Liver (tissue), 9 donors: ENCODE measurements around the gene PREP. TPM values are rescaled to one million over a fixed set of nuclear protein-coding genes. Genes with fewer than 3 reads are reported as not detected.

Experiments used
- DNase-seq: peaks from one replicate; pipeline ENCODE4 v3.0.0-alpha.2; 2017; ENCODE audit warnings: low spot score
- H3K27ac ChIP-seq, 2 donors: one replicate each; pipeline ENCODE4 v1.7.0; 2013; ENCODE audit warnings: inconsistent platforms in 2 of 2, low read length in 2 of 2, control low read depth in 1 of 2, low read depth in 1 of 2, mild to moderate bottlenecking in 1 of 2
- H3K27me3 ChIP-seq, 4 donors: one replicate each; pipeline versions ENCODE4 v1.6.1 to v1.7.0; 2013; ENCODE audit warnings: low read length in 3 of 4, inconsistent platforms in 1 of 4, mild to moderate bottlenecking in 1 of 4, moderate library complexity in 1 of 4; ENCODE audit not compliant: control insufficient read depth in 4 of 4, insufficient read depth in 4 of 4
- H3K36me3 ChIP-seq, 4 donors: one replicate each; pipeline versions ENCODE4 v1.6.1 to v1.7.0; 2013; ENCODE audit warnings: low read length in 3 of 4, mild to moderate bottlenecking in 3 of 4, low read depth in 1 of 4, moderate library complexity in 1 of 4; ENCODE audit not compliant: control insufficient read depth in 4 of 4, insufficient read depth in 3 of 4
- H3K4me1 ChIP-seq, 4 donors: one replicate each; pipeline versions ENCODE4 v1.6.1 to v1.7.0; 2013; ENCODE audit warnings: low read length in 3 of 4, mild to moderate bottlenecking in 3 of 4, moderate library complexity in 1 of 4; ENCODE audit not compliant: control insufficient read depth in 4 of 4, insufficient read depth in 4 of 4
- H3K4me3 ChIP-seq, 3 donors: one replicate each; pipeline versions ENCODE4 v1.6.1 to v1.7.0; 2013; ENCODE audit warnings: low read length in 3 of 3, control low read depth in 1 of 3, low read depth in 1 of 3, mild to moderate bottlenecking in 1 of 3
- H3K9ac ChIP-seq, 2 donors: one replicate each; pipeline ENCODE4 v1.7.0; 2013; ENCODE audit warnings: low read length in 2 of 2, mild to moderate bottlenecking in 2 of 2, moderate library complexity in 2 of 2, control low read depth in 1 of 2, low read depth in 1 of 2
- H3K9me3 ChIP-seq, 4 donors: one replicate each; pipeline versions ENCODE4 v1.6.1 to v1.7.0; 2013; ENCODE audit warnings: low read length in 3 of 4; ENCODE audit not compliant: control insufficient read depth in 4 of 4
- ATF3 ChIP-seq: IDR thresholded peaks from 2 replicates; pipeline ENCODE4 v1.6.1; 2016; ENCODE audit warnings: antibody characterized with exemption
- CTCF ChIP-seq: fragments of 150-350 bp; IDR thresholded peaks from 2 replicates; pipeline ENCODE4 v1.5.1; 2017; ENCODE audit warnings: improper control_type of control experiment, low read depth, low read length; ENCODE audit not compliant: missing input control
- EGR1 ChIP-seq, 2 donors: IDR thresholded peaks; 2 replicates each; pipeline ENCODE4 v1.6.1; 2016 to 2018; ENCODE audit warnings: antibody characterized with exemption in 2 of 2, low read depth in 2 of 2
- FOXA1 ChIP-seq: IDR thresholded peaks from 2 replicates; pipeline ENCODE4 v1.6.1; 2016; ENCODE audit warnings: antibody characterized with exemption
- FOXA2 ChIP-seq: IDR thresholded peaks from 2 replicates; pipeline ENCODE4 v1.6.1; 2016; ENCODE audit warnings: antibody characterized with exemption
- GABPA ChIP-seq, 2 donors: IDR thresholded peaks in 1 of 2; conservative IDR thresholded peaks in 1 of 2; 2 replicates each; pipeline ENCODE4 v1.6.1; 2016; ENCODE audit warnings: antibody characterized with exemption in 2 of 2, mild to moderate bottlenecking in 1 of 2, moderate library complexity in 1 of 2
- HNF4A ChIP-seq, 2 donors: conservative IDR thresholded peaks; 2 replicates each; pipeline ENCODE4 v1.6.1; 2016; ENCODE audit warnings: antibody characterized with exemption in 2 of 2, mild to moderate bottlenecking in 2 of 2
- HNF4G ChIP-seq: IDR thresholded peaks from 2 replicates; pipeline ENCODE4 v1.6.1; 2016; ENCODE audit warnings: antibody characterized with exemption
- JUND ChIP-seq, 2 donors: IDR thresholded peaks; 2 replicates each; pipeline ENCODE4 v1.6.1; 2016; ENCODE audit warnings: antibody characterized with exemption in 2 of 2
- NR2F2 ChIP-seq: IDR thresholded peaks from 2 replicates; pipeline ENCODE4 v1.6.1; 2016; ENCODE audit warnings: antibody characterized with exemption
- RAD21 ChIP-seq, 2 donors: IDR thresholded peaks; 2 replicates each; pipeline ENCODE4 v1.6.1; 2016; ENCODE audit warnings: antibody characterized with exemption in 2 of 2, mild to moderate bottlenecking in 2 of 2
- RXRA ChIP-seq, 2 donors: IDR thresholded peaks; 2 replicates each; pipeline ENCODE4 v1.6.1; 2017 to 2018; ENCODE audit warnings: antibody characterized with exemption in 2 of 2, mild to moderate bottlenecking in 1 of 2
- SP1 ChIP-seq: IDR thresholded peaks from 2 replicates; pipeline ENCODE4 v1.6.1; 2018; ENCODE audit warnings: antibody characterized with exemption, mild to moderate bottlenecking
- YY1 ChIP-seq: IDR thresholded peaks from 2 replicates; pipeline ENCODE4 v1.6.1; 2016; ENCODE audit warnings: antibody characterized with exemption, mild to moderate bottlenecking
- WGBS: extraction: QIAGEN DNeasy Blood & Tissue Kit; methylation state at CpG from one replicate; pipeline ENCODE4 v1.1.7; 2013; 5-methylcytosine and 5-hydroxymethylcytosine counted together
- polyA plus RNA-seq, 2 donors: library from polyadenylated mRNA; stranded (reverse) in 1 of 2; unstranded in 1 of 2; fragments of 200-250 nt in 1 of 2; fragments of >200 nt in 1 of 2; fragmentation: Nextera tagmentation in 1 of 2; extraction: Ambion mirVana in 1 of 2; gene quantifications; one replicate each; pipeline versions ENCODE4 v1.2.1 to v1.2.3, GENCODE V29; 2013 to 2015
- total RNA-seq, 2 donors: library from RNA; depleted of rRNA; stranded (reverse); fragments of >200 nt; gene quantifications; one replicate each; pipeline ENCODE4 v1.2.3, GENCODE V29; 2014
- TF ChIP-seq, protein P1 (sequence below): IDR thresholded peaks from 2 replicates; pipeline ENCODE4 v1.6.1; 2016; ENCODE audit warnings: antibody characterized with exemption, mild to moderate bottlenecking
- TF ChIP-seq, protein P2 (sequence below): IDR thresholded peaks from 2 replicates; pipeline ENCODE4 v1.6.1; 2016; ENCODE audit warnings: antibody characterized with exemption
- donor health status: healthy.
- donor health status: healthy.
- donor health status: healthy.
- donor health status: healthy.
- donor health status: healthy.

The PREP gene
- total and polyA plus RNA-seq, 4 donors = 7.3 to 17.7 (median 13.0) TPM

GRCh38 chr6:105452376-105452775, 49.5 kb upstream of the PREP start:
- Histone ChIP-seq H3K4me3 (no peak overlapping the region), H3K36me3 (no peaks in the 10 kb centered on the region), H3K4me1 (no peaks in the 10 kb centered on the region), H3K27me3 (no peaks in the 10 kb centered on the region), H3K9ac (no peak overlapping the region), H3K9me3 (no peaks in the 10 kb centered on the region), H3K27ac (no peak overlapping the region)
- DNase-seq = no peak
- TF ChIP-seq YY1 (no peak), JUND (IDR thresholded peaks at IDR 0.05) (no peak), EGR1 (IDR thresholded peaks at IDR 0.05; ENCODE audit: low read depth in 2 of 2) (no peak), NR2F2 (no peak), HNF4G (no peak), CTCF (no peak), HNF4A (conservative IDR thresholded peaks at IDR 0.05) (no peak)
- TF ChIP-seq, protein P1, sequence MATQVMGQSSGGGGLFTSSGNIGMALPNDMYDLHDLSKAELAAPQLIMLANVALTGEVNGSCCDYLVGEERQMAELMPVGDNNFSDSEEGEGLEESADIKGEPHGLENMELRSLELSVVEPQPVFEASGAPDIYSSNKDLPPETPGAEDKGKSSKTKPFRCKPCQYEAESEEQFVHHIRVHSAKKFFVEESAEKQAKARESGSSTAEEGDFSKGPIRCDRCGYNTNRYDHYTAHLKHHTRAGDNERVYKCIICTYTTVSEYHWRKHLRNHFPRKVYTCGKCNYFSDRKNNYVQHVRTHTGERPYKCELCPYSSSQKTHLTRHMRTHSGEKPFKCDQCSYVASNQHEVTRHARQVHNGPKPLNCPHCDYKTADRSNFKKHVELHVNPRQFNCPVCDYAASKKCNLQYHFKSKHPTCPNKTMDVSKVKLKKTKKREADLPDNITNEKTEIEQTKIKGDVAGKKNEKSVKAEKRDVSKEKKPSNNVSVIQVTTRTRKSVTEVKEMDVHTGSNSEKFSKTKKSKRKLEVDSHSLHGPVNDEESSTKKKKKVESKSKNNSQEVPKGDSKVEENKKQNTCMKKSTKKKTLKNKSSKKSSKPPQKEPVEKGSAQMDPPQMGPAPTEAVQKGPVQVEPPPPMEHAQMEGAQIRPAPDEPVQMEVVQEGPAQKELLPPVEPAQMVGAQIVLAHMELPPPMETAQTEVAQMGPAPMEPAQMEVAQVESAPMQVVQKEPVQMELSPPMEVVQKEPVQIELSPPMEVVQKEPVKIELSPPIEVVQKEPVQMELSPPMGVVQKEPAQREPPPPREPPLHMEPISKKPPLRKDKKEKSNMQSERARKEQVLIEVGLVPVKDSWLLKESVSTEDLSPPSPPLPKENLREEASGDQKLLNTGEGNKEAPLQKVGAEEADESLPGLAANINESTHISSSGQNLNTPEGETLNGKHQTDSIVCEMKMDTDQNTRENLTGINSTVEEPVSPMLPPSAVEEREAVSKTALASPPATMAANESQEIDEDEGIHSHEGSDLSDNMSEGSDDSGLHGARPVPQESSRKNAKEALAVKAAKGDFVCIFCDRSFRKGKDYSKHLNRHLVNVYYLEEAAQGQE = no peak
- 95% methylated on average over 2 of the region's 2 CpGs for WGBS

DNA sequence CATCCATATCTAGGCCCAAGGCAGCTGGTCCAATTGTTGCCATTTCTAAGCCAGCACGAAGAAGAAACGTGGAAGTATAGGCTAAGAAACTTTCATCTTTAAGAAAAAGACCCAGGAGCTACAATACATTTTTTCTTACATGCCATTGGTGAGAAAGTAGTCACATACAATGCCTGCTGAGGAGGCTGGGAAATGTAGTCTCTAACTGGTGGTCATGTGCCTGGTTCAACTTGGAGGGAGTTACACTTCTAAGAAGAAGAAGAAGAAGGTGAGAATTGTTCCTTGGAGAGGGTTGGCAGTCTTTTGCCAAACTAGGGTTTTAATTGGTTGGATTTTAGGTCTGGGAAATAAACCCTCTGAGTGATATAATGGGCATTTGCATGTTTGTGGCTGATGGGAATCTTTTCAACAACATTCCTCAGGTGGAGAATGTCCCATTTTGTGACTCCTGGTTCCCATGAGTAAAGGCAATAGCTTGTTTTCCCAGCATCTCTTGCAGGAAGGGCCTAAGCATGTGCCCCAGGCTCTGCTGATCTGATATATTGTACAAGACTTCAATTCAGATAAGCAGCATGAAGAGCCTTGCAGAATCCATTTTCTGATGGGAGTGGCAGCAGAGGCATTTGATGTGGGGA, 47.0 kb upstream of the PREP start:
- WGBS = 70% methylated on average over 2 of the region's 2 CpGs
- Histone ChIP-seq H3K27me3 (no peaks in the 10 kb centered on the region), H3K36me3 (no peaks in the 10 kb centered on the region), H3K4me3 (no peak overlapping the region), H3K4me1 (no peaks in the 10 kb centered on the region), H3K9ac (no peak overlapping the region), H3K27ac (no peak overlapping the region), H3K9me3 (no peaks in the 10 kb centered on the region)
- no peak for DNase-seq
- no peak for TF ChIP-seq YY1
- no peak for TF ChIP-seq JUND (IDR thresholded peaks at IDR 0.05)
- TF ChIP-seq SP1 = no peak
- TF ChIP-seq, protein P1 = no peak
- TF ChIP-seq EGR1 (IDR thresholded peaks at IDR 0.05; ENCODE audit: low read depth in 2 of 2) = no peak
- TF ChIP-seq GABPA (IDR thresholded peaks at IDR 0.05 in 1 of 2, conservative IDR thresholded peaks at IDR 0.05 in 1 of 2) = no peak
- no peak for TF ChIP-seq FOXA2
- no peak for TF ChIP-seq HNF4G
- TF ChIP-seq HNF4A (conservative IDR thresholded peaks at IDR 0.05) = no peak
- no peak for TF ChIP-seq FOXA1
- no peak for TF ChIP-seq CTCF
- no peak for TF ChIP-seq RAD21 (IDR thresholded peaks at IDR 0.05)
- TF ChIP-seq ATF3 = no peak
- TF ChIP-seq, protein P2, sequence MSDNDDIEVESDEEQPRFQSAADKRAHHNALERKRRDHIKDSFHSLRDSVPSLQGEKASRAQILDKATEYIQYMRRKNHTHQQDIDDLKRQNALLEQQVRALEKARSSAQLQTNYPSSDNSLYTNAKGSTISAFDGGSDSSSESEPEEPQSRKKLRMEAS = no peak
- TF ChIP-seq NR2F2 = no peak
- TF ChIP-seq RXRA (IDR thresholded peaks at IDR 0.05) = no peak
